GM18867 (cell line): ENCODE results near the gene CCDC148.
"Not testable (repeated sequence)": the region's sequence is repeated elsewhere in the genome, so short reads cannot be mapped to it uniquely, and the experiment has no call there.

Experiments
- ATAC-seq: cut with Tn5 transposase; IDR thresholded peaks from one replicate; pipeline ENCODE4 v1.9.1; 2021; ENCODE audit warnings: mild to moderate bottlenecking, moderate library complexity; ENCODE audit not compliant: unreplicated experiment

The CCDC148 gene

GRCh38 chr2:158484892-158485556, 28.5 kb upstream of the CCDC148 start:
- peak; percentile 73 for ATAC-seq

- ATAC-seq: no peak
Measured at GRCh38 chr2:158482594-158482993, 26.0 kb upstream of the CCDC148 start.

- no peak for ATAC-seq
Measured at GRCh38 chr2:158481116-158481515, 24.6 kb upstream of the CCDC148 start.

- no peak for ATAC-seq
Measured at GRCh38 chr2:158478816-158479215, 22.3 kb upstream of the CCDC148 start.

DNA sequence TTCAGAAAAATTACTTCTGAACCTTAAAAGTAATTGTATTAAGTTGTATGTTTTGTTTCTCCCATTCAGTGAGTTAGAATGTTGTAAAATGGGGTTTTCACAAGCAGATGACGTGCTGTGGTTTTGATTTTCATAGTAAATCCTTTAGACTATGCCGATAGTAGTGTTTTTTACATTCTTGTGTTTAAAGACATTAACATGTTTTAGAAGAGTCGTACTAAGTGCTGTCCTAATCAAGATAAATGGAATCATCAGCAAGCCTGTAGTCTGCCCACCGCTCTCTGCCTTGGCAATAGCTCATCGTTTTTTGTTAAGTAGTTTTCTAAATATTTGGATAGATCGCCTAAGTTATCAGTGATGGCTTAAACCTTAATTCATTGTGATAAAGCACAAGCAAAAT, 21.7 kb upstream of the CCDC148 start:
- ATAC-seq: no peak

DNA sequence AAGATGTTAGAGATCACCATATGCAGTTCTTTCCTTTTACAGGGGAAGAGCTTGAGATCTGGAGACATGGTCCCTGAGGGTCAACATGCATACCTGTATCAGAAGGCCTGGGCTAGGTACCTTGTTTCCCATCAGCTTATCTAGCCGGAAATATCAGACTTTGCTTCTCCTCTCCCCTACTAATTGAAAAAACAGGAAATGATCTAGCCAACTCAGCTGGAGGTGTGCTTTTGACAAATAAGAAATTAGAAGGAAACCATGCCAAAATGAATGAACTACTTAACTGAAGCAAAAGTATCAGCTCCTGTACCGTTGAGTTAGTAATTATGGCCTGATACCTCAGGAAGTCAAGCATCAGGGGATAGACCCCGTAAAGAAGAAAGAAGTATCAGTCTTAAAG, 20.6 kb upstream of the CCDC148 start:
- no peak for ATAC-seq

GRCh38 chr2:158474526-158475011, 18.0 kb upstream of the CCDC148 start:
- not testable (repeated sequence) for ATAC-seq

- ATAC-seq: no peak
Measured at GRCh38 chr2:158473719-158474392, 17.3 kb upstream of the CCDC148 start.

DNA sequence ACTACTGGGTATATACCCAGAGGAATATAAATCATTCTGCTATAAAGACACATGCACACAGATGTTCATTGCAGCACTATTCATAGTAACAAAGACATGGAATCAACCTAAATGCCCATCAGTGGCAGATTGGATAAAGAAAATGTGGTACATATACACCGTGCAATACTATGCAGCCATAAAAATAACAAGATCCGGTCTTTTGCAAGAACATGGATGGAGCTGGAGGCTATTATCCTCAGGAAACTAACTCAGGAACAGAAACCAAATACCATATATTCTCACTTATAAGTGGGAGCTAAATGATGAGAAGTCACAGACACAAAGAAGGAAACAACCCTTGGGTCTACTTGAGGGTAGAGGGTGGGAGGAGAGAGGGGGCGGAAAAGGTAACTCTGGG, 16.7 kb upstream of the CCDC148 start:
- ATAC-seq: not testable (repeated sequence)

DNA sequence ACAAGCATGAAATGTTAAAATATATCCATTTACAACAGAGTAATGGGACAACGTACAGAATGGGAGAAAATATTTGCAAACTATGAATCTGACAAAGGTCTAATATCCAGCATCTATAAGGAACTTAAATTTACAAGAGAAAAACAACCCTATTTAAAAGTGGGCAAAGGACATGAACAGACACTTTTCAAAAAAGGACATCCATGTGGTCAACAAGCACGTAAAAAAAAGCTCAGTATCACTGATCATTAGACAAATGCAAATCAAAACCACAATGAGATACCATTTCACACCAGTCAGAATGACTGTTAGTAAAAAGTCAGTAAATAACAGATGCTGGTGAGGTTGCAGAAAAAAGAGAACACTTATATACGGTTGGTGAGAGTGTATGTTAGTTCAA, 16.3 kb upstream of the CCDC148 start:
- not testable (repeated sequence) for ATAC-seq

GRCh38 chr2:158467248-158467647, 10.7 kb upstream of the CCDC148 start:
- ATAC-seq: no peak

DNA sequence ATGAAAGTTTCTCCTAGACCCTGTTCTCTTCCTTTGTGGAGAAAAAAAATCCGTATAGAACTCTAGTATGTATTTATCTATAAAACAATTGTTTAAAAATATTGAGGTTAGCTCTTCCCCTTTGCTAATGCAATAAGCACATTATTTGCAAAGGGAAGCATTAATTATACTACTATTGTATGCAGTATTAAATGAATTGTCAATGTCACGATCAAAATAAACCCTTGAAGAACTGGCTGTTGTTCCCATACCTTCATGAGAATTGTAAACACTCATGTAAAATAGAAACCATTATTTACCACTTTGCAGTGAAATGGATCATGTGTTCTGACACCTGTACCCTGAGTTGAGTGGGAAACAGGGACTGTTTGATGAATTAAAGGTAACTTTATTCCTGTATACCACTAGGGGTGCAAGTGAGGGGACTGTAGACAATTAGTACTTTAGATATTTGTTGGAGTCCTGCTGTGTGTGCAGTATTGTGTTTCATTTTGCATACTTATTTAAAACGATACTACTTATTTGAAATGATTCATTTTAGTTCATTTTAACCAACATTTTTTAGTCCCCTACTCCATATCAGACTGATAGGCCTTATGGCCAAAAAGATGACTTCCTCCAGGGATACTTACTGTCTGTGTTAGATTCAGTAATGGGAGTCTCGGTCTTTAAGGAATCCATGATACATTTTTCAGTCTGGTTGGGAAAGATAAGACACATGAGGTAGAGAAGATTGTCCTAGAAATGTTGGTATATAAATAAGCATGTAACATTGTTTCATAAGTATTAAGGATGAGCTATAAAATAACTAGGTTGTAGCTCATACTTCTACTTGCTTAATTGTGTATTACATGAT, 8.1 kb upstream of the CCDC148 start:
- ATAC-seq: peak; percentile 84

GRCh38 chr2:158463496-158464095, 7.0 kb upstream of the CCDC148 start:
- no peak for ATAC-seq

GRCh38 chr2:158460632-158461297, 4.2 kb upstream of the CCDC148 start:
- ATAC-seq: no peak

DNA sequence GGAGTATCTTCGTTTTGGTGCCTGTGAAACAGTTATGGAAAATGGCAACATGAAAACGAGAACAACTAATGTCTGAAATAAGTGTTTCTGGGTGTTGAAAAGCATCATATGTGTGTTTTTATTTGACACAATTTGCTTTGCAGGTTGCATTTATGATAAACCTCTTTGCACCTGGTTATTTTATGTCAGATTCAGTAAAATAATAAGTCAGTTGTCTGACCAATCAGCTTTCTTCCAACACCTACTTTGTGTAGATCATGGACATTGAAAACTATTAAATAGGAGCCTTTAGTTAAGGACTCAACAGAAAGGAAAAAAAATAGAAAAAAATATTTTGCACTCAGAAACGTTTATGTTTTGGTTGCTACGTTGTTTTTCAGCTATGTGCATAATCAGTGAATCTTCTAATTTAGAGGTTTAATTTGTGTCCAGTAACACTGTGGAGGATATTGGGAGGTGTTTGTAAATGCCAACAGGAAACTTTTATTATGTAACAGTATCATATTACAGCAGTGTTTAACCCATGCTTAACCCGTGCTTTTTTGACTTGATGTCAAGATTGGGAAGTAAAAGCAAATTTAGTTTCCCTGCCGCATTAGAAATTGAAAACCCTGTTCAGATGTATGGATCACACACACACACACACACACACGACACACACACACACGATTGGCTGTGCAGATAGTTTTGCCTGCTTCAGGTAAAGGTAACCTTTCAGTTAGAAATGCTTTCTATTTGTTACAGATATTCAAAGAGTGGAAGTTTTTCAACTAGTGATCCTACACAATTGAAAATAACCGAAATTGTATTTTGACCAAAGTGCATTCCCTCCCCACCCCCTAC, 2.8 kb upstream of the CCDC148 start:
- ATAC-seq: no peak

- no peak for ATAC-seq
Measured at GRCh38 chr2:158458617-158458920, 2.0 kb upstream of the CCDC148 start.

DNA sequence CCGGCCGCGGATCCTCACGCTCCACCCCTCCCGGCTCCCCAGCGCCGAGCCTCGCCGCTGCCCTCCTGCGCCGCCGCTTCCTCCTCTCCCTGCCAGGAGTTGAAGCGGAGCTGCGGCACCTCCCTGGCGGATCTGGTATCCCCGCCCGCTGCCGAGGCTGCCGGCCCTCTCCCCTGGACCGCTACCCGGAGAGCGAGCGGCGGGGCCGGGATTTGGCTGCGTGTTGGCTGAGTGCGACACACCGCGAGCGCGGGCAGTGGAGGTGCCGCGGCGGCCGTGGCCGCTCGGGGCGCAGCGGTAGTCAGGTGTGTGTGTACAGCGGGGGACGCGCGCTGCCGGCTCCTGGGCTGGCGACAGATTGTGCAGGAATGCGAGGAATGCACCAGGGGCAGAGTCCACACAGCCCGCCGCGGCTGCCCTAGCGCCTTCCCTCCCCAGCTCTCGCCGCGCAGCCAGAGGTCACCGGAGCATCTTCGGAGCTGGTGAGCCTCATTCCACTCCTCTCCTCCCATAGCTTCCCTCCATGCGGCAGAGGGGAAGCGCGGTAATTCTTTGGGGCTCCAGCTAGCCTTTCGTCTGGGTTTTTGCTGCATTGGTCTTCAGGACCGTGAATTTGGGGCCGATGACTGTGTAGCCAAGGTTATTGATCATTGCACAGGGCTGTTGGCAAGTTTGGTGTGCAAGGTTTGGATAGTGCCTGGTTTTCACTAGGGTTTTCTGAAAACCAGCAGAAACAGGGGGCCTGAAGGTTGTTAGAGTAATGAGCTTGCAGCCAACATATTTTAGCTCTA, 1.5 kb upstream of the CCDC148 start:
- peak; percentile 58 for ATAC-seq

DNA sequence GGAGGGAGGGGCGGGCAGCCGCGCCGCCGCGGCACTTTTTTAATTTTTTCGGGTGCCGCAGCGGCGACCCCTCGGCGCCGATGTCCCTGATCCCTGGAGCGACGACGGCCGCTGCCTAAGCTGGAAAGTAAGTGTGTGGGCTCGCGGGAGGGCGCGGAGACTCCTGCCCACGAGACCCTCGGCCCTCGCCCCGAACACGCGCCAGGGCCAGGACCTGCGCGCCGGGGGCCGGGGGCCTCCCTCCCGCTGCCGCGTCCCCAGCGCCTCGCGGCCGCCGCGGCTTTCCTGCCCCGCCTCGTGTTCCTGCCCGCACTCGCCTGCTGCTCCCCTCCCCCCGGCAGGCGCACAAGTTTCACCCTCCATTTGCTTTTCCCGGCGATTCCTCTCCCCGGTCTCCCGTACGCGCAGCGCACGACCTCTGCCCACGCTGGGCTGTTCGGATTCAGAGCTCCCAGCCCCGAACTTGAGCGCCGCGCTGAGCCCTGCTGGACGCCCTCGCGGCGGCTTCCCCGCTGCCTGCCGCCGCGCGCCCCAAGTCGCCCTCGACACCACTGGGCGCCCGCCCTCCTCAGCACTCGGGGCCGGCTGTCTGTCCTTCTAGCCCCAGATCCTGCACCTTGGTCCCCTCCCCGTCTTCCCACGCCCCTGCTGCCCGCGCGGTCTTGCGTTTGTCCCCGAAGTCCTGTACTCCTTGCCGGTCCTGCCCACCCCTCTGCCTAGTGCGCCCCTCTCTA, 706 bp upstream of the CCDC148 start:
- ATAC-seq: peak; percentile 33
